ENCODE data around the gene CMSS1. TPM values are rescaled to one million over a fixed set of nuclear protein-coding genes. Genes with fewer than 3 reads are reported as not detected.

Gene CMSS1
- polyA plus RNA-seq, 1 of the 3 experiments (the other 2 are of a cell fraction), result 9.1 TPM

DNA sequence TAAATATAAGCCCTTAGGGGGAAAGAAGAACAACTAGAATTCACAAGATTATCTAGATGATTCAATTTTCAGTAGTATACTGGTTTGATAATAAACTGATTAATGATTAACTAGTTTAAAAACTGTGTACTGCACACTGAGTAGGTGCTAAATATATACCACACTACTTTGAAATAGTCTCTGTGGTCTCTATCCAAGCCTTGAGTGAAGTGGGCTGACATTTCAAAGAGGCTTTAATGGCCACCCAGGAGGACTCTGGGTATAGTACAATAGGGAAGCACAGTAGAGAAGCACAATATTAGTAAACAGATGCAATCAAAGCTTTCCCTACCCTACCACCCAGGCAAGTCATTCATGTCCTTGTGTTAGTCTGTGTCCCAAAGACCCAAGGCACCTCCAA, 249.9 kb downstream of the CMSS1 start:
- H3K27me3 ChIP-seq (ENCODE audit: insufficient read depth), result no peaks in the 10 kb centered on the region
- DNase-seq, result no peak
- CTCF ChIA-PET, result interaction anchor here (0.6 to 10.4 kb wide), 7 partner anchors 18 to 267 kb away, joined by 3 to 116 read pairs (median 4); partner anchors contain the start of genes NIT2 and TBC1D23

More for the DNA sequence above, 249.9 kb downstream of the CMSS1 start:
- Histone ChIP-seq H2AFZ (ENCODE audit: low read depth) (no peak overlapping the region), H3K79me2 (ENCODE audit: insufficient read depth) (no peaks in the 10 kb centered on the region), H3K4me3 (ENCODE audit: low read depth in 2 of 2, low read length in 1 of 2) (no peak overlapping the region), H3K4me2 (no peak overlapping the region), H3F3A (replicated peaks; ENCODE audit: insufficient read depth) (no peaks in the 10 kb centered on the region), H3K27ac (ENCODE audit: low read depth in 2 of 2, low read length in 1 of 2) (no peak overlapping the region), H3K9ac (no peak overlapping the region), H3K9me2 (no peaks in the 10 kb centered on the region), H3K9me3 (no peaks in the 10 kb centered on the region), H4K20me1 (ENCODE audit: insufficient read depth) (no peaks in the 10 kb centered on the region), H3K4me1 (ENCODE audit: control insufficient read depth in 1 of 2, insufficient read depth in 2 of 2, low read depth in 1 of 2, low read length in 1 of 2) (peaks cover 0 to 8% of the 10 kb centered on the region in 2 experiments; a peak in 1 of 4 replicates), H3K36me3 (replicated peaks in 1 of 2; ENCODE audit: control insufficient read depth in 1 of 2, insufficient read depth in 2 of 2, low read length in 1 of 2) (no peaks in the 10 kb centered on the region)
- POLR2A ChIA-PET, result no interaction called here
- TF ChIP-seq RXRA (IDR thresholded peaks at IDR 0.05; ENCODE audit: borderline replicate concordance, low read depth) (no peak), RFX5 (IDR thresholded peaks at IDR 0.05; ENCODE audit: low read length) (no peak), MEF2A (IDR thresholded peaks at IDR 0.05; ENCODE audit: borderline replicate concordance, low read depth) (no peak), GATA2 (CRISPR knock-in tag; IDR thresholded peaks at IDR 0.05) (no peak), SIN3A (IDR thresholded peaks at IDR 0.05; ENCODE audit: borderline replicate concordance, low read depth, low read length) (no peak), TEAD4 (IDR thresholded peaks at IDR 0.05; ENCODE audit: borderline replicate concordance, insufficient read depth) (no peak), EZH2phosphoT487 (IDR thresholded peaks at IDR 0.05; ENCODE audit: borderline replicate concordance, low read depth) (no peak), NRF1 (IDR thresholded peaks at IDR 0.05; ENCODE audit: low read depth, low read length) (no peak), TAF1 (IDR thresholded peaks at IDR 0.05; ENCODE audit: borderline replicate concordance, low read depth, low read length) (no peak), CHD2 (IDR thresholded peaks at IDR 0.05; ENCODE audit: low read length, partially characterized antibody) (no peak), YY1 (IDR thresholded peaks at IDR 0.05; ENCODE audit: low read depth) (no peak), TCF12 (IDR thresholded peaks at IDR 0.05) (no peak)
- TF ChIP-seq, protein P1, sequence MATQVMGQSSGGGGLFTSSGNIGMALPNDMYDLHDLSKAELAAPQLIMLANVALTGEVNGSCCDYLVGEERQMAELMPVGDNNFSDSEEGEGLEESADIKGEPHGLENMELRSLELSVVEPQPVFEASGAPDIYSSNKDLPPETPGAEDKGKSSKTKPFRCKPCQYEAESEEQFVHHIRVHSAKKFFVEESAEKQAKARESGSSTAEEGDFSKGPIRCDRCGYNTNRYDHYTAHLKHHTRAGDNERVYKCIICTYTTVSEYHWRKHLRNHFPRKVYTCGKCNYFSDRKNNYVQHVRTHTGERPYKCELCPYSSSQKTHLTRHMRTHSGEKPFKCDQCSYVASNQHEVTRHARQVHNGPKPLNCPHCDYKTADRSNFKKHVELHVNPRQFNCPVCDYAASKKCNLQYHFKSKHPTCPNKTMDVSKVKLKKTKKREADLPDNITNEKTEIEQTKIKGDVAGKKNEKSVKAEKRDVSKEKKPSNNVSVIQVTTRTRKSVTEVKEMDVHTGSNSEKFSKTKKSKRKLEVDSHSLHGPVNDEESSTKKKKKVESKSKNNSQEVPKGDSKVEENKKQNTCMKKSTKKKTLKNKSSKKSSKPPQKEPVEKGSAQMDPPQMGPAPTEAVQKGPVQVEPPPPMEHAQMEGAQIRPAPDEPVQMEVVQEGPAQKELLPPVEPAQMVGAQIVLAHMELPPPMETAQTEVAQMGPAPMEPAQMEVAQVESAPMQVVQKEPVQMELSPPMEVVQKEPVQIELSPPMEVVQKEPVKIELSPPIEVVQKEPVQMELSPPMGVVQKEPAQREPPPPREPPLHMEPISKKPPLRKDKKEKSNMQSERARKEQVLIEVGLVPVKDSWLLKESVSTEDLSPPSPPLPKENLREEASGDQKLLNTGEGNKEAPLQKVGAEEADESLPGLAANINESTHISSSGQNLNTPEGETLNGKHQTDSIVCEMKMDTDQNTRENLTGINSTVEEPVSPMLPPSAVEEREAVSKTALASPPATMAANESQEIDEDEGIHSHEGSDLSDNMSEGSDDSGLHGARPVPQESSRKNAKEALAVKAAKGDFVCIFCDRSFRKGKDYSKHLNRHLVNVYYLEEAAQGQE (IDR thresholded peaks at IDR 0.05; ENCODE audit: low read depth, low read length), result no peak
- TF ChIP-seq, protein P2, sequence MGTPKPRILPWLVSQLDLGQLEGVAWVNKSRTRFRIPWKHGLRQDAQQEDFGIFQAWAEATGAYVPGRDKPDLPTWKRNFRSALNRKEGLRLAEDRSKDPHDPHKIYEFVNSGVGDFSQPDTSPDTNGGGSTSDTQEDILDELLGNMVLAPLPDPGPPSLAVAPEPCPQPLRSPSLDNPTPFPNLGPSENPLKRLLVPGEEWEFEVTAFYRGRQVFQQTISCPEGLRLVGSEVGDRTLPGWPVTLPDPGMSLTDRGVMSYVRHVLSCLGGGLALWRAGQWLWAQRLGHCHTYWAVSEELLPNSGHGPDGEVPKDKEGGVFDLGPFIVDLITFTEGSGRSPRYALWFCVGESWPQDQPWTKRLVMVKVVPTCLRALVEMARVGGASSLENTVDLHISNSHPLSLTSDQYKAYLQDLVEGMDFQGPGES (IDR thresholded peaks at IDR 0.05; ENCODE audit: low read depth, low read length), result no peak
- TF ChIP-seq, protein P3, sequence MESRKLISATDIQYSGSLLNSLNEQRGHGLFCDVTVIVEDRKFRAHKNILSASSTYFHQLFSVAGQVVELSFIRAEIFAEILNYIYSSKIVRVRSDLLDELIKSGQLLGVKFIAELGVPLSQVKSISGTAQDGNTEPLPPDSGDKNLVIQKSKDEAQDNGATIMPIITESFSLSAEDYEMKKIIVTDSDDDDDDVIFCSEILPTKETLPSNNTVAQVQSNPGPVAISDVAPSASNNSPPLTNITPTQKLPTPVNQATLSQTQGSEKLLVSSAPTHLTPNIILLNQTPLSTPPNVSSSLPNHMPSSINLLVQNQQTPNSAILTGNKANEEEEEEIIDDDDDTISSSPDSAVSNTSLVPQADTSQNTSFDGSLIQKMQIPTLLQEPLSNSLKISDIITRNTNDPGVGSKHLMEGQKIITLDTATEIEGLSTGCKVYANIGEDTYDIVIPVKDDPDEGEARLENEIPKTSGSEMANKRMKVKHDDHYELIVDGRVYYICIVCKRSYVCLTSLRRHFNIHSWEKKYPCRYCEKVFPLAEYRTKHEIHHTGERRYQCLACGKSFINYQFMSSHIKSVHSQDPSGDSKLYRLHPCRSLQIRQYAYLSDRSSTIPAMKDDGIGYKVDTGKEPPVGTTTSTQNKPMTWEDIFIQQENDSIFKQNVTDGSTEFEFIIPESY (IDR thresholded peaks at IDR 0.05; ENCODE audit: borderline replicate concordance, low read depth), result no peak
- TF ChIP-seq, protein P4, sequence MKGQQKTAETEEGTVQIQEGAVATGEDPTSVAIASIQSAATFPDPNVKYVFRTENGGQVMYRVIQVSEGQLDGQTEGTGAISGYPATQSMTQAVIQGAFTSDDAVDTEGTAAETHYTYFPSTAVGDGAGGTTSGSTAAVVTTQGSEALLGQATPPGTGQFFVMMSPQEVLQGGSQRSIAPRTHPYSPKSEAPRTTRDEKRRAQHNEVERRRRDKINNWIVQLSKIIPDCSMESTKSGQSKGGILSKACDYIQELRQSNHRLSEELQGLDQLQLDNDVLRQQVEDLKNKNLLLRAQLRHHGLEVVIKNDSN (IDR thresholded peaks at IDR 0.05; ENCODE audit: borderline replicate concordance, low read depth), result no peak

Measured in SK-N-SH (cell line).